Muscle layer of duodenum (tissue), 2 donors: ENCODE results near the gene NEK8.
A peak's percentile ranks its signal among the peaks of the same experiment; 100 is the strongest.
"Not testable (repeated sequence)": the region's sequence is repeated elsewhere in the genome, so short reads cannot be mapped to it uniquely, and the experiment has no call there.

ENCODE experiments used
- H3K27ac ChIP-seq: one replicate; pipeline ENCODE4 v1.7.0; 2013; ENCODE audit warnings: mild to moderate bottlenecking, low read length
- H3K27me3 ChIP-seq: one replicate; pipeline ENCODE4 v1.7.0; 2013; ENCODE audit warnings: low read depth, mild to moderate bottlenecking, control low read depth, low read length
- H3K36me3 ChIP-seq, 2 donors: one replicate each; pipeline ENCODE4 v1.7.0; 2013; ENCODE audit warnings: low read length in 2 of 2, control low read depth in 1 of 2, mild to moderate bottlenecking in 1 of 2; ENCODE audit not compliant: insufficient read depth in 2 of 2, control insufficient read depth in 1 of 2
- H3K4me1 ChIP-seq, 2 donors: one replicate each; pipeline ENCODE4 v1.7.0; 2013; ENCODE audit warnings: low read length in 2 of 2, mild to moderate bottlenecking in 2 of 2, control low read depth in 1 of 2, moderate library complexity in 1 of 2; ENCODE audit not compliant: insufficient read depth in 2 of 2, control insufficient read depth in 1 of 2
- H3K4me3 ChIP-seq, 2 donors: one replicate each; pipeline ENCODE4 v1.7.0; 2013; ENCODE audit warnings: low read length in 2 of 2, low read depth in 1 of 2, mild to moderate bottlenecking in 1 of 2
- H3K9me3 ChIP-seq, 2 donors: one replicate each; pipeline ENCODE4 v1.7.0; 2013; ENCODE audit warnings: low read length in 2 of 2, control low read depth in 1 of 2, mild to moderate bottlenecking in 1 of 2; ENCODE audit not compliant: control insufficient read depth in 1 of 2
- donor health status: healthy.

NEK8 gene

GRCh38 chr17:28734712-28735241 is 6.2 kb downstream of the NEK8 start:
- Histone ChIP-seq H3K4me3 (no peak overlapping the region), H3K9me3 (no peaks in the 10 kb centered on the region), H3K36me3 (no peaks in the 10 kb centered on the region), H3K4me1 (no peaks in the 10 kb centered on the region), H3K27ac (no peak overlapping the region), H3K27me3 (no peaks in the 10 kb centered on the region)

- Histone ChIP-seq H3K9me3 (no peaks in the 10 kb centered on the region), H3K36me3 (no peaks in the 10 kb centered on the region), H3K4me1 (no peaks in the 10 kb centered on the region), H3K4me3 (no peak overlapping the region), H3K27me3 (no peaks in the 10 kb centered on the region), H3K27ac (no peak overlapping the region)
These were observed 6.7 kb downstream of the NEK8 start for GRCh38 chr17:28735242-28735722.

DNA sequence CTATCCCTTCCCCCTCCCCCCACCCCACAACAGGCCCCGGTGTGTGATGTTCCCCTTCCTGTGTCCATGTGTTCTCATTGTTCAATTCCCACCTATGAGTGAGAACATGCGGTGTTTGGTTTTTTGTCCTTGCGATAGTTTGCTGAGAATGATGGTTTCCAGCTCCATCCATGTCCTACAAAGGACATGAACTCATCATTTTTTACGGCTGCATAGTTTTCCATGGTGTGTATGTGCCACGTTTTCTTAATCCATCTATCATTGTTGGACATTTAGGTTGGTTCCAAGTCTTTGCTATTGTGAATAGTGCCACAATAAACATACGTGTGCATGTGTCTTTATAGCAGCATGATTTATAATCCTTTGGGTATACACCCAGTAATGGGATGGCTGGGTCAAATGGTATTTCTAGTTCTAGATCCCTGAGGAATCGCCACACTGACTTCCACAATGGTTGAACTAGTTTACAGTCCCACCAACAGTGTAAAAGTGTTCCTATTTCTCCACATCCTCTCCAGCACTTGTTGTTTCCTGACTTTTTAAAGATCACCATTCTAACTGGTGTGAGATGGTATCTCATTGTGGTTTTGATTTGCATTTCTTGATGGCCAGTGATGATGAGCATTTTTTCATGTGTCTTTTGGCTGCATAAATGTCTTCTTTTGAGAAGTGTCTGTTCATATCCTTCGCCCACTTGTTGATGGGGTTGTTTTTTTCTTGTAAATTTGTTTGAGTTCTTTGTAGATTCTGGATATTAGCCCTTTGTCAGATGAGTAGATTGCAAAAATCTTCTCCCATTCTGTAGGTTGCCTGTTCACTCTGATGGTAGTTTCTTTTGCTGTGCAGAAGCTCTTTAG is 7.6 kb downstream of the NEK8 start:
- not testable (repeated sequence) for H3K27me3 ChIP-seq, H3K4me3 ChIP-seq, H3K27ac ChIP-seq, H3K36me3 ChIP-seq, H3K9me3 ChIP-seq, H3K4me1 ChIP-seq

DNA sequence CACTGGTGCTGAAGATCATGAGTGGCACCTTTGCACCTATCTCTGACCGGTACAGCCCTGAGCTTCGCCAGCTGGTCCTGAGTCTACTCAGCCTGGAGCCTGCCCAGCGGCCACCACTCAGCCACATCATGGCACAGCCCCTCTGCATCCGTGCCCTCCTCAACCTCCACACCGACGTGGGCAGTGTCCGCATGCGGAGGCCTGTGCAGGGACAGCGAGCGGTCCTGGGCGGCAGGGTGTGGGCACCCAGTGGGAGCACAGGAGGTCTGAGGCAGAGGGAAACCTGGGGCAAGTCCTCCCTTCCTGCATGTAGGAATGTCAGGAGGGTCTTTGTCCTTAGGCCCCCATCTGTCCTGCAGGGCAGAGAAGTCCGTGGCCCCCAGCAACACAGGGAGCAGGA is 8.7 kb downstream of the NEK8 start:
- H3K4me3 ChIP-seq = no peak overlapping the region
- no peaks in the 10 kb centered on the region for H3K36me3 ChIP-seq
- H3K4me1 ChIP-seq = no peaks in the 10 kb centered on the region
- no peaks in the 10 kb centered on the region for H3K9me3 ChIP-seq
- H3K27me3 ChIP-seq = no peaks in the 10 kb centered on the region
- H3K27ac ChIP-seq = no peak overlapping the region

- Histone ChIP-seq H3K27ac (no peak overlapping the region), H3K27me3 (no peaks in the 10 kb centered on the region), H3K9me3 (no peaks in the 10 kb centered on the region), H3K36me3 (no peaks in the 10 kb centered on the region), H3K4me1 (peaks cover 0 to 1% of the 10 kb centered on the region in 2 donors), H3K4me3 (no peak overlapping the region)
These were observed 9.4 kb downstream of the NEK8 start for GRCh38 chr17:28737770-28738679.

DNA sequence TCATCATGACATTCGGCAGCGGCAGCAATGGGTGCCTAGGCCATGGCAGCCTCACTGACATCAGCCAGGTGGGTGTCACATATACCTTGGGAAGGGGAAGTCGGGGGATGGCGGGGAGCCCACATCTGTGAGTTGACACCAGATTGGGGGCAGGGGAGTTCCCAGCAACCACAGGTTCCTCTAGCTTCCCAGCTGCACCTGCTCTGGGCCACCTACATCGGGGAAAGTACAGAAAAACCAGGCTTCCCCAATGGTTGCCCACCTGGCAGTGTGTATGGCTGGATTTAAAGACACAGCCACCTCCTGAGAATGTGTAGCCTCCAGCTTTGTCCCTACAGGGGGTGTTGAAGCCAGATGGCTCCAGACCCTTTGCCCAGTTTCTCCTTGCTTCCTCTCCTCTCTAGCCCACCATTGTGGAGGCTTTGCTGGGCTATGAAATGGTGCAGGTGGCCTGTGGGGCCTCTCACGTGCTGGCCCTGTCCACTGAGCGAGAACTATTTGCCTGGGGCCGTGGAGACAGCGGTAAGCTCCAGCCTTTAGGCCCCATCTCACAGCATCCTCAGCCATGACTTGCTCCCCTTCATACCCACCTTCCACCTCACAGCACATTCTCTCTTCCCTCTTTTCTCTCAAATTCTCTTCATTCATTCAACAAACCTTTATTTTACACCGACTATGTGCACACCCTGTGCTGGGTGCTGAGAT is 10.2 kb downstream of the NEK8 start:
- Histone ChIP-seq H3K27ac (no peak overlapping the region), H3K4me3 (no peak overlapping the region), H3K4me1 (peaks cover 0 to 6% of the 10 kb centered on the region in 2 donors)

DNA sequence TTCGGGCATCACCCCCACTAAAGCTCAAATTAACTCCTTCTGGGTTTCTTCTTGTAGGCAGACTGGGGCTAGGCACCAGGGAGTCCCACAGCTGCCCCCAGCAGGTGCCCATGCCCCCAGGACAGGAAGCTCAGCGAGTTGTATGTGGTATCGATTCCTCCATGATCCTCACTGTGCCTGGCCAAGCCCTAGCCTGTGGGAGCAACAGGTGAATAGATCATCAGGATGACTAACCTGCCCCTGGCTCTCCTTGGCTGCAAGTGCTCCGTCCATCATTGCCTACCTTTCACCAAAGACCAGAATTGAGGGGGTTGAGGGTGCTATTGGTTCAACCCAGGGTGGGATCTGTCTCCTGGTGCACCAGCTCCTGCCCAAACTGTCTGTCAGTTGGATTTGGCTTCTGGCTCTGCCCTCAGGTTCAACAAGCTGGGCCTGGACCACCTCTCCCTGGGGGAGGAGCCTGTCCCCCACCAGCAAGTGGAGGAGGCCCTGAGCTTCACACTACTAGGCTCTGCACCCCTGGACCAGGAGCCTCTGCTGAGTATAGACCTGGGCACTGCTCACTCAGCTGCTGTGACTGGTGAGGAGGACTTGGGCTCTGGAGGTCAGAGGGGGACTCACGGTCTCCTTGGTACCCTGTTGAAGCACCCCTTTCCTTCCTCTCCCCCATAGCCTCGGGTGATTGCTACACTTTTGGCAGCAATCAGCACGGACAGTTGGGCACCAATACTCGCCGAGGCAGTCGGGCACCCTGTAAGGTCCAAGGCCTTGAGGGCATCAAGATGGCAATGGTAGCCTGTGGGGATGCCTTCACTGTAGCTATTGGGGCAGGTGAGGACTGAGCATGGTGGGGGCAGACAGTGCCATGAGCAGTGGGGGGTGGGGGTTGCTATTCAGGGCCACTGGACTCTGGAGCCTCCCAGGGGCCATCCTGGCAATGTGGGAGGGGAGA is 12.1 kb downstream of the NEK8 start:
- H3K36me3 ChIP-seq = no peaks in the 10 kb centered on the region
- H3K9me3 ChIP-seq = no peaks in the 10 kb centered on the region
- H3K27ac ChIP-seq = no peak overlapping the region
- H3K4me1 ChIP-seq = peaks cover under 1 to 18% of the 10 kb centered on the region in 2 donors
- H3K27me3 ChIP-seq = no peaks in the 10 kb centered on the region
- no peak overlapping the region for H3K4me3 ChIP-seq

More for the DNA sequence above, 10.2 kb downstream of the NEK8 start:
- no peaks in the 10 kb centered on the region for H3K36me3 ChIP-seq
- no peaks in the 10 kb centered on the region for H3K9me3 ChIP-seq
- H3K27me3 ChIP-seq = no peaks in the 10 kb centered on the region

DNA sequence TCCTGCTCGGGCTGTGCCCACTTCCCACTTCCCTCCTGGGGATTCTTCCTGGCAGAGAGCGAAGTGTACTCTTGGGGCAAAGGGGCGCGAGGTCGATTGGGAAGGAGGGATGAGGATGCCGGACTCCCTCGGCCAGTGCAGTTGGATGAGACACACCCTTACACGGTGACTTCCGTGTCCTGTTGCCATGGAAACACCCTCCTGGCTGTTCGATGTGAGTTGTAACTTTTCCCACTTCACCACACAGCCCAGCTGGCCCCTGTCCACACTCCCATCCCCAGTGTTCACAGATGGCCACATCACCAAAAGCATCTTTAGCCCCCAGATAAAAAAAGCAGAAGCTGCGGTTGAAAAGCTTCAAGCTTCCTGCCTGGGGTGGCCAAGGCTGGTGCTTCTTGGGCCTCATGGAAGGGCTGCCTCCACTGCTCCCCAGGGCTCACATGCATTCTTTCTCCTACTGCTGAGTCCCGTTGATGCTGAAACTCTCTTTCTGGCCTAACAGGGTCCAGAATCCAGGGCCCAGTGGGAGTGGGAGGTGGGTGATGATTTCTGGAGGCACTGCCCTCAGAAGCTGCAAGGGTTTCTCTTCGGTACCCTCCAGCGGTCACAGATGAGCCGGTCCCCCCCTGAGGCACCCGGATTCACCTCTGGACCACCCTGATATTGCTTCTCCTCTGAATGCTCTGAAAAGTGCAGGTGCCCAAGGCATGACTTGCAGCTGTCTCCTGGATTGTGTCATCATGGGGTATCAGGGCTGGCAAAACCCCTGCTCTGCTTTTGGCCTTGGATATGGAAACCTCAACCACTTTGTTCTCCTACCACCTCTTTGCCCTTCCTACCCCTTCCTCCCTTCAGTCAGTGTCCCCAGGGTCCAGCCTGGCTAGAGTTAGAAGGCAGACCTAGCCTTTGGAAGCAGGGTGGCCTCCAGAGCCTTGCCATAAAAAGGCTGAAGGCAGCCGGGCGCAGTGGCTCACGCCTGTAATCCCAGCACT is 13.1 kb downstream of the NEK8 start:
- Histone ChIP-seq H3K4me1 (peaks cover 7 to 27% of the 10 kb centered on the region in 2 donors), H3K27me3 (no peaks in the 10 kb centered on the region), H3K9me3 (no peaks in the 10 kb centered on the region), H3K27ac (no peak overlapping the region), H3K4me3 (no peak overlapping the region), H3K36me3 (no peaks in the 10 kb centered on the region)

DNA sequence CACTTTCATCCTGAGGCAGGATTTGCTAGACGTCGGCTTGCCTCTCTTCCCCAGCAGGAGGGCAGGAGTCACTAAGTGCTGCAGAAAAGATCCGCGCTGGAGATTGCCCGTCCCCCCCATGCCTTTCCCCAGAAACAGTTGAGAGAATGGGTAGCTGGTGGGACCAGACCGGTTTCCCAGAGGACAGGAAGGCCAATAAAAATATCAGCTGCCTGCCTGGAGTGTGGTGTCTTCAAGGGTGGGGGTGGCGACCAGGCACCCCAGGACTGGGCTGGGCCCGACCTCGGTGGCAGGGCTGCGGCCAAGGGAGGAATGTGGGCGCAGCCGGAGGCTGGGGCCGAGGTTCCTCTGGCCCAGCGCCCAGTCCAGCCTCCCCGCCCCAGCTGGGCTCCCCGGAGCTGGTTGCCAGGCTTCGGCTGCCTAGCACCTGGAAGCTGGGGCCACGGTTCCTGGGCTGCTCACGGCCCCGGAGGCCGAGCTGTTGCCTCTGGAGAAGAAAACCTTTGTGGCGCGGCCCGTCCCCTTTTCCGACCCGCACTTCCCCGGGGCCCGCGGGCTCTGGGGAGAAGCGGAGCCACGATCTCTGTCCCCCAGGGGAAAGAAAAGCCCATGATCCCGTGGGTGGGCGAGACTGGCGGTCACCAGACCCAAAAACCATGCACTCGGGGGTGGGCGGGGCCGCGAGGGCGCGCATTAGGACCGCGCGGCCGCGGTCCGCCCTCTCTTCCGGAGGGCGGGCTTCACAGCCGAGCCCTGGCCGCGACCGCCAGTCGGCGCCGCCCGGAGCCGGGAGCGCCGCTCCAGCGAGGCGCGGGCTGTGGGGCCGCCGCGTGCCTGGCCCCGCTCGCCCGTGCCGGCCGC is 14.9 kb downstream of the NEK8 start, which contains the start of gene TRAF4:
Gene TRAF4 (plus strand): TSS at position 769 of the 861 bp plus-strand sequence. CDS start 102 bp downstream, outside the sequence.
- Histone ChIP-seq H3K9me3 (no peaks in the 10 kb centered on the region), H3K36me3 (peaks cover 0 to 4% of the 10 kb centered on the region in 2 donors), H3K4me3 (peak within 1 kb of the TSS; percentile 78 to 87), H3K27ac (peak within 1 kb of the TSS; percentile 94), H3K27me3 (no peaks in the 10 kb centered on the region), H3K4me1 (peaks cover 12 to 28% of the 10 kb centered on the region in 2 donors)
